Right forelimb (tissue), 1 donor: ENCODE data around the gene WDR62.
"Not testable (repeated sequence)": the region's sequence is repeated elsewhere in the genome, so short reads cannot be mapped to it uniquely, and the experiment has no call there.

ENCODE experiments used
- DNase-seq: peaks from one replicate; pipeline ENCODE4 v3.0.0-alpha.2; 2018

Gene WDR62

DNA sequence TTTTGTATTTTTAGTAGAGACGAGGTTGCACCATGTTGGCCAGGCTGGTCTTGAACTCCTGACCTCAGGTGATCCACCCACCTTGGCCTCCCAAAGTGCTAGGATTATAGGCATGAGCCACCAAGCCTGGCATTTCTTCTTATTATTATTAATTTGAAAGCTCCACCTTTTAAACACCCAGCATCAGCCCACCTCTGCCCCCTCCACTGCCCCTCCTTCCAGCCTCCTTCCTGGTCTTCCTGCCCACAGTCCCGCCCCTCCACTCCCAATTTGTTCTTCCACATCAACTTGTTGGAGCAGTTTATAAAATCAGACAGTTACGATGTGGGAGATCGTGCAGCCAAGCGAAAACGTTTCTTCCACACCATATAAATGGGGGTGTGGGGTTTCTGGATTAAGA, 14.2 kb upstream of the WDR62 start:
- no peak for DNase-seq

DNA sequence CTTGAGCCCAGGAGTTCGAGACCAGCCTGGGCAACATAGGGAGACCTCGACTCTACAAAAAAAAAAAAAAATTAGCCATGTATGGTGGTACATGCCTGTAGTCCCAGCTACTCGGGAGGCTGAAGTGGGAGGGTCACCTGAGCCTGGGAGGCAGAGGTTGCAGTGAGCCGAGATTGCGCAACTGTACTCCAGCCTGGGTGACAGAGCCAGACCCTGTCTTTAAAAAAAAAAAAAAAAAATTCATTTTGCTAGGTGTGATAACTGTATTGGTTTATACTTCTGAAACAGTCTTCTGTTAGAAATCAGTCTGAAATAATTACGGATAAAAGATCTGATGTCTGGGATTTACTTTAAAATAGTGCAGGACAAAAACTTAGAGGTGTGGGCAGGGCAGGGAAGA, 13.6 kb upstream of the WDR62 start:
- not testable (repeated sequence) for DNase-seq

DNA sequence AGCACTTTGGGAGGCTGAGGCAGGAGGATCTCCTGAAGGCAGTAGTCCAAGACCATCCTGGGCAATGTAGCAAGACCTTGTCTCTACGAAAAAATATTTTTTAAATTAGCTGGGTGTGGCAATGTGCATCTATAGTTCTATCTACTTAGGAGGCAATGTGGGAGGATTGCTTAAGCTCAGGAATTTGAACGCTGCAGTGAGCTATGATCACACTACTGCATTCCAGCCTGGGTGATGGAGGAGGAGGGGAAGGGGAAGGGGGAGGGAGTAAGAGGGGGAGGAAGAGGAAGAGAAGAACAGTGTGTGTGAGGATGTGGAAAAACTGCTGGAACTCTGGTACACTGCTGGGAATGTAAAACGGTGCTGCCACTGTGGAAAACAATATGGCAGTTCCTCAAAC, 12.9 kb upstream of the WDR62 start:
- no peak for DNase-seq

DNA sequence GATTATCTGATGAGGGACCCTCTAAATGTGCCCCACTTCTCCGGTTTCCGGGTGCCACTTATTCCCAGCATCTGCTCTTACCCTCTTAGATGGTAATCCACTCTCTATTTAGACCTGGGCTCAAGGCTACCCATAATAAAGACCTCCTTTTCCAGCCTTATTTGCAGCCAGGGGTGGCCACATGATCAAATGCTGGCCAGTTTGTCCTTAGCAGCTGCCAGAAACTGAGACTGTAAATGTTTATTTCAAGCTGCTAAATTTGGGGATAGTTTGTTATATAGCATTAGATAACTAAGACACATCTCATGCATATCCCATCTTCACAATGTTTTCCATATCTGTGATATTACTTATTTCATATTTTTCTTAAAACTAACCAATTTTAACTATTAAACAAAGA, 10.7 kb upstream of the WDR62 start:
- no peak for DNase-seq

DNA sequence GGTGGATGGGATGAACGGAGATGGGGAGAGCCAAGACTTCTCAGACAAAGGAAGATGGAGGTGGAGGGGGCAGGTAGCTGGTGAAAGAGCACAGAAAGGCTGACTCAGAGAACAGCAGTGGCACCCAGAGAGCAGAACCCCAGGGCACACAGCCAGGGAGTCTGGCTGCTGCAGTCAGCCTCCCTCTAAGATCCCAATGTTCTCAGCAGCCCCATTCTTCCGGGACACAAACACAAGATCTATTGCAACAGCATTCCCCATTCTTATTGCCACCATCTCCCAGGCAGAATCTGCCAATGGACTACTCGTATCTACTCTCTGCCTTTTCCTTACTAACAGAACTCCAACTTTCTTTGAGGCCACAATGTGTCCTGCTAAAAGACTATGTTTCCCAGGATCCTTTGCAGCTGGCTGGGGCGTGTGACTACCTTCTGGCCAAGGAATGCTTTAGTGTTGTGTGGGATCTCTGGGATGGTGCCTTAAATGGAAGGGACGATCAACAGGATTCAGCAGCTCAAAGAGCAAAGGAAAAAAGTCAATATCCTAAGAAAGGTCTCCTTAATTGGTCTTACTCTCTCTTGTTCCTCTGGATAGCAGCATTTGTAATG, 8.2 kb upstream of the WDR62 start:
- DNase-seq: no peak

DNA sequence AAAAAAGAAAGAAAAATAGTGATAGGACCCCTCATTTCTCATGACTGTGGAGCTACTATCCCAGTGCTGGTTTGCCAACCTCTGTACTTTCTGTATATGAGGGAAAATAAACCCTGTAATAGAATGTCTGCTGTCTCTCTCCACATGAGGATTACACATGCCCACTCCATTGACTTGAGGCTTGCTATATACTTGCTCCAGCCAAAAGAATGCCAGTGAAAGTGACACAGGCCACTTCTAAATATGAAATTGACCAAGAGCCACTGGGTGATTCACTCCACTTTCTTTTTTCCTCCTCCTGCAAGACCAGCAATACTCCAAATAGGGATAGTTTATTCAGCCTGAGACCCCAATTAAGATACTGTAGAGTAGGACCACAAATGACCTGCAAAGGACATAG, 6.9 kb upstream of the WDR62 start:
- DNase-seq: no peak

DNA sequence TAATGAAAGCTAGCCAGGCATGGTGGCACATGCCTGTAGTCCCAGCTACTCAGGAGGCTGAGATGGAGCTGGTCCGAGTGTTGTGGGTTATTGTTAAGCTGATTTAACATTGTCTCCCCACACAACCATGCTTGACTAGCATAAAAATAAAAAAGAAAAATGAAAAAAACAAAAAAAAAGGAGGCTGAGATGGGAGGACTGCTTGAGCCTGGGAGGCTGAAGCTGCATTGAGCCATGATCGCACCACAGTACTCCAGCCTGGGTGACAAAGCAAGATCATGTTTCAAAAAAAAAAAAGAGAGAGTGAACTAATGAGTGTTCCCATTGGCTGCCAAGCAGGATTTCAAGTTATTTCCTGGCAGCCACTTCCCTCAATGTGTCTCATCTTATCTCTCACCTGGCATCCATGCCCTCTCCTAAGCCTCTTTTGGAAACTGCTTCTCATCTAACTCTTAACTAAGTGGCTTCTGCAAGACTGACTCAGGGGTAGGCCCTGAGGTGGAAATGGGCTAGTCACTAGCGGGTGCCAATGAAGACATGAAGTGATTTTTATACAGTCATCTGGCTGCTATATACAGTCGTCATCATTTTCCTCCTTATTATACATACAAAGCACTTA, 5.5 kb upstream of the WDR62 start:
- DNase-seq: no peak

DNA sequence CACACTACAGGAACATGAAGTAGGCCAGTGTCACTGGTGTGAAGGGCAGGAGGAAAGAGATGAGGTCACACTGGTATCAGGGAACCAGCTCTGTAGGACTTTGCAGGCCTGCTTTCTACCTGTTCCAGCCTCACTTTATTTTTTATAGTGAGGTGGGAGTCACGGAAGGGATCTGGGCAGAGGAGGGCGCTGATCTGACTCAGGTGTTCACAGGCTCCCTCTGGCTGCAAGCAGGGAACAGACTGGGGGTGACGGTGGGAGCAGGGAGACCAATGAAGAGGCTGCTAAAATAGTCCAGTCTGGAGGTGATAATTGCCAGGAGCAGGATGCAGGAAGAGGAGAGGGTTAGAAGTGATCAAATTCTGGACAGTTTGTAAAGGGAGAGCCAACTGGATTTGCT, 3.5 kb upstream of the WDR62 start:
- DNase-seq: no peak

DNA sequence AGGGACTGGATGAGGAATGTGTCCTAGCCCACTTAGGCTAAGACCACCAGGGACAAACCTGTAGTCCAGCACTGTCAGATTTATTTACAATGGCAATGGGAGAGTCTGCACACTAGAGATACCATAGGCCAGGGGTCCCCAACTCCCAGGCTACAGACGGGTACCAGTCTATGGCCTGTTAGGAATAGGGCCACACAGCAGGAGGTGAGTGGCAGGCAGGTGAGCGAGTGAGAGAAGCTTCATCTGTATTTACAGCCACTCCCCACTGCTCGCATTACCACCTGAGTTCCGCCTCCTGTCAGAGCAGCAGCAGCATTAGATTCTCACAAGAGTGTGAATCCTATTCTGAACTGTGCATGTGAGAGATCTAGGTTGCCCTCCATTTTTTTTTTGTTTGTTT, 3.1 kb upstream of the WDR62 start:
- DNase-seq: no peak

DNA sequence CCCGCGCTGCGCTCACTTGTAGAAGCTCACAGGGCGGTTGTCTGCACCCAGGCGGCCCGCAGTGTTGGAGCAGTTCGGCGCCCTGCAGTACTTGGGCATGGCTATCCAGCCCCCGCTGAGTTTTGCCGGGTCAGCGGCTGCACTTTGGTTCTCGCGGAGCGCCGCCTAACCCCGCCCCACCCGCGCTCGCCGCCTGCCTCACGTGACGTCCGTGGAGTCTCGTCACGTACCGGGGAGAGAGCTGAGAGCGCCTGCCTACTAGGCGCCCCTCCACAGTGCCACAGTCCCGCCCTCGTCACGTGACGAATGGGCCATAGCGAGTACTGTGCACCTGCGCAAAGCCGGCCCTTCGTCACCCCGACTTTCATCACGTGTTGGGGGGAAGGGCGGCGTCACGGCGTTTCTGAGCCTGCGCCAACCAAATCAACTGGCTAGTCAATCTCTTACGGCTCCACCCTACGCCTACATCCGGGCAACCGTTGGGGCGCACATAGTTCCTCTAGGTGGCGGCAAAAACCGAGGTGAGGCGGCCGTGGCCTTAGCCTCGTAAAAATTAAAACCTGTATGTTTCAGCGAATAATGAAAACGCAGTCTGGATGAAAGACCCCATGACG, 471 bp upstream of the WDR62 start, which contains the start of gene THAP8:
THAP8 (minus strand) TSS at position 167 of the 614 bp plus-strand sequence; CDS start at position 99, 68 bp downstream.
- DNase-seq: peak; percentile 100

DNA sequence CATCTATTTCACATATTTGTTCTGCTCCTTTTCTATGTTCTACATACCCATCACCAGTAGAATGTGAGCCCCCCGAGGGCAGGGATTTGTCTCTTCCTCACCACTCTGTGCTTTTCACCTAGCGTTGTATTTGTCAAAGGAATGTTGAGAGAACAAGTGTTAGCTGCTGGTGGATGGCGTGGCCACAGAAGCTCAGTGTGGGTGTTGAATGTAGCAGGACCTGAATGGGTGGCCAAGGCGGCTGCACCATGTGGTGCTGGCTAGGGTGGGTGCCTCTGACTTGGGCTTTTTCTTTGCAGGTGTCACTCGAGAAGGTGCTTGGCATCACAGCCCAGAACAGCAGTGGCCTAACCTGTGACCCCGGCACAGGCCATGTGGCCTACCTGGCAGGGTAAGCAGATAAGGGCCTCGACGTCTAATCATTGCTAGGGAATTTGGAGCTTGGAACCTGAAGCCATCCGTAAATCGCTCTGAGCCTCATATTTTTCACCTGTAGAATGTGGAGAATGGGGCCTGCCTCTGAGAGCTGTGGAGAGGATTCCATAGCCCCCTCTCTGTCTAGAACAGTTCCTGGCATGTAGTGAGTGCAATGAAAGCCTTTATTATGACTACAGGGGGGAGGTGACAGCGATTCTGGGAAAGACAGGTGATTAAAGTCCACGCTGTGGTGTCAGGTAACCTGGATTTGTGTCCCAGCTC, 3.9 kb downstream of the WDR62 start:
- no peak for DNase-seq

DNA sequence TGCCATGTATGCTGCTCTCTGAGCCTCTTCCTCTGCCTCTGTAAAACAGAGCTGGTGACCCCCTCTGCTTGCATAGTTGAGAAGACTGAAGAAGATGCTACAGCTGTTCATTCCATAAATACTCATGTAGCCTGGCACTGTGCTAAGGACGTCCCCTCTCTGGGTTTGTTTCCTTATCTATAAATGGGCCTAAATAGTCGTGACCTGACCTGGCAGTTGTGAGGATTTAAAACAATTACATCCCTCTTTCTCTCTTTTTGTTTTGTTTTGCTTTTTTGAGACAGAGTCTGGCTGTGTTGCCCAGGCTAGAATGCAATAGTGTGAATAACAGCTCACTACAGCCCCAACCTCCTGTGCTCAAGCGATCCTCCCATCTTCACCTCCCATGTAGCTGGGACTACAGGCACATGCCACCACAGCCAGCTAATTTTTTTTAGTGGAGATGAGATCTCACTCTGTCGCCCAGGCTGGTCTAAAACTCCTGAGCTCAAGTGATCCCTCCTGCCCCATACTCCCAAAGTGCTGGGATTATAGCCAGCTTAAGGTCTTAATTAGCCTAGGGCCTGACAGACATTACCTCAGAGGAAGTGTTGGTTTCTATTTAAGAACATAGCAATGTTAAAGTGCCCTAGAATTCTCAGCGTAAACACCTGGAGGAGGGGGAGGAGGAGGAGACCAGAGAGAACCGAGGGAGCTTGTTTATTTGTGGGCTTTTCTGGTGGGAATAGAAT, 4.6 kb downstream of the WDR62 start:
- DNase-seq: no peak

DNA sequence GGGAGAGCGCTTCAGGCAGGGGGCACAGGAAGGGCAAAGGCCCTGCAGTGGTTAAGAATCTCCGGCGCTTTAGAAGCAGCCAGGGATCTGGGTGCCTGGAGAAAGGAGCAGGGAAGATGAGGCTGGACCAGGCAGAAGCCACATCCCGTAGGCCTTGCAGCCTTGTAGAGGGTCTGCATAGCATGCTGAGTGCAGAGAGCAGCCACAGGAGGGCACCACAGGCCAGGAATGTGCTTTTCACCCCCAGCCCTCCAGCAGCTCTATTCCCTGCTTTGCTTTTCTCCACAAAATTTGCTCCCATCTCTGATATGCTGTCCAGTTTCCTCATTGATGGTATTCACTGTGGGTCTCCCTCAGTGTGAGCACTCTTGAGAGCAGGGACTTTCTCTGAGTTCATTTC, 5.7 kb downstream of the WDR62 start:
- DNase-seq: no peak

DNA sequence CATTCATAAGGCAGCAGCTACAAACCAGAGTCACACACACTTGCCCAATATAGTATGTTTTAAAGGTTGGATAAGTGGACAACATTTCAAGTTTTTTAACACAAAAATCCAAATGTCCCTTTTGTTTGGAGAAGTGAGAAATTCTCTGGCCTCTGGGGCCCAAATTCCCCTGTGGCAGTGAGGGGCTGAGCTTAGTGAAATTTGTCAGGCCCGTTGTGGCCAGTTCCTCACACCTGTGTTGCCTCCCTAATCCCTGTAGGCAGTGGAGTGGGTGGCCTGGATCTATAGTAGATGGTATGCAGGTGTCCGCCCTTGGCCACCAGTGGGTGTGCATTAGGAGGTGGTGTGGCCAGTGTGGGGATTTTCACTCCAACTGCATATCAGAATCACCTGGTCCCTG, 6.7 kb downstream of the WDR62 start:
- DNase-seq: no peak

DNA sequence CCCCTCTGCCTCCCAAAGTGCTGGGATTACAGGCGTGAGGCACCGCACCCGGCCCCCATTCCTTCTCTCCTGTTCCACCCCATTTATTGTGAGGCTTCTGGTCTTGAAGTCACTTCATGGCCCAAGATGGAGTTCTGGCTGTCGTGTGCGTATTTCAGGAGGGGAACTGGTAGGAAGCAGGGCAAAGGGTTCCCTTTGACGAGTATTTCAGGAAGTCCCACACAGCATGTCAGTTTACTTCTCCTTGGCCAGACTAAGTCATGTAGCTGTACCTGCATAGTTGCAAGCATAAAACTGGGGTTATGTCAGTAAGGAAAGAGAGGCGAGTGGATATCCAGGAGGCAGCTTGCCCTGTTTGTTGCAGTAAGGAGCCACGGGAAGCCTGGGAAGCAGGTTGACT, 10.1 kb downstream of the WDR62 start:
- DNase-seq: no peak

DNA sequence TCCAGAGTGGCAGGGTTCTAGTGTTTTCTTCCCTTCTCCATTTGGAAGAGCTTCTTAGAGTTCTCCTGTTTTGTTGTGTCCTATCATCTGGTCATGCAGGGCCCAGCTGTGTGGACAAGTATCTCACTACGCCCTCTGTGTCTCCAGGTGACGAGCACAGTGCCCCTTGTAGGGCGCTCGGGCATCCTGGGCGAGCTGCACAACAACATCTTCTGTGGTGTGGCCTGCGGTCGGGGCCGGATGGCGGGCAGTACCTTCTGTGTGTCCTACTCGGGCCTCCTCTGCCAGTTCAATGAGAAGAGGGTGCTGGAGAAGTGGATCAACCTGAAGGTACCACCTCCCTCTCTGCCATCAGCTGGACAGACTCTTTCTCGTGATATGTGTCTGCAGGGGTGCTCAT, 13.0 kb downstream of the WDR62 start:
- no peak for DNase-seq

DNA sequence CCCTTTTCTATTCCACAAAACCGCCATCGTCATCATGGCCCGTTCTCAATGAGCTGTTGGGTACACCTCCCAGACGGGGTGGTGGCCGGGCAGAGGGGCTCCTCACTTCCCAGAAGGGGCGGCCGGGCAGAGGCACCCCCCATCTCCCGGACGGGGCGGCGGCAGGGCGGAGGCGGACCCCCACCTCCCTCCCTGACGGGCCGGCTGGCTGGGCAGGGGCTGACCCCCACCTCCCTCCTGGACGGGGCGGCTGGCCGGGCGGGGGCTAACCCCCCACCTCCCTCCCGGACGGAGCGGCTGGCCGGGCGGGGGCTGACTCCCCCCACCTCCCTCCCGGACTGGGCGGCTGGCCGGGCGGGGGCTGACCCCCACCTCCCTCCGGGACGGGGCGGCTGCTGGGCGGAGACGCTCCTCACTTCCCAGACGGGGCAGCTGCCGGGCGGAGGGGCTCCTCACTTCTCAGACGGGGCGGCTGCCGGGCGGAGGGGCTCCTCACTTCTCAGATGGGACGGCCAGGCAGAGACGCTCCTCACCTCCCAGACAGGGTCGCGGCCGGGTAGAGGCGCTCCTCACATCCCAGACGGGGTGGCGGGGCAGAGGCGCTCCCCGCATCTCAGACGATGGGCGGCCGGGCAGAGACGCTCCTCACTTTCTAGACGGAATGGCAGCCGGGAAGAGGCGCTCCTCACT, 14.3 kb downstream of the WDR62 start:
- not testable (repeated sequence) for DNase-seq

DNA sequence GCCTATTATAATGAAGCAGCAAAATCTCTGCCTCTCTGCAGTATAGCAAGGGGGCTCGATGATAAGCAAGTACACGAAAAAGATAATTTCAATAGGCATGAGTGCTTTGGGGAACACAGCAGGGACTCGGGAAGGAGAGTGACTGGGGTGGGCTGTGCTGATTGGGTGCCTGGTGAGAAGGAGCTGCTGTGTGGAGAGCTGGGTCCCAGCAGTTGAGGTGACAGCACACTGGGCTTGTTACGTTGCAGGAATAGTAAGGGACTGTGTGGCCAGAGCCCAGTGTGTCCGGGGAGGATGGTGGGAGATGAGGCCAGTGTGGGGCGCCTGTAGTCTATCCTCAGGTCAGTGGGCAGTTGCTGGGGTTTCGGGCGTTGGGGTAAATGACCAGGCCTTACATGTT, 17.4 kb downstream of the WDR62 start:
- DNase-seq: no peak

DNA sequence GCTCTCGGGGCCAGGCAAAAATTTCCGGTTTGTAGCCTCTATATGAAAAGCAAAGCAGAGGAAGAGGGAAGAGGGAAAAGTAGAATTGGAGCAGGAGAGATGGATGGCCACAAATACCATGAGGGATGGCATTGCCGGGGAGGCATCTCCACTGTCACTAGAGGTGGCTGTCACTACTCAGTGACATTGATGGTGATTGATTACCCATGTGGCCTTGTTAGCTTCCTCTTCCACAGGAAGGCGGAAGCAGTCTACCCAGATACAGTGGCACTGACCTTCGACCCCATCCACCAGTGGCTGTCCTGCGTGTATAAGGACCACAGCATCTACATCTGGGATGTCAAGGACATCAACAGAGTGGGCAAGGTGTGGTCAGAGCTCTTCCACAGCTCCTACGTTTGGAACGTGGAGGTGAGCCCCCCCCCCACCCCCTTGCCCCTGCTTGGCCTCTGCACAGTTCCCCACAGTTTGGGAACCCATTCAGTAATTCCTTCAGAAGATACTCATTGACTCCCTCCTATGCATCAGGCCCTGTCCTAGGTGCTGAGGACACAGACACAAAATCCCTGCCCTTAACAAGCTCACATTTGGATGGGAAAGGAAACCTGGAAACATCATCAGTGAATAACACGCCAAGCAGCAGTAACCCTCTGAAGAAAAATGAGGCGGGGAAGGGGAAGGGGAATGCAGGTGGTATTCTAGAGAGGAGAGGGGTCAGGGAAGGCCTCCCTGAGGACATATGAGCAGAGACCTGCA, 18.6 kb downstream of the WDR62 start:
- DNase-seq: no peak

DNA sequence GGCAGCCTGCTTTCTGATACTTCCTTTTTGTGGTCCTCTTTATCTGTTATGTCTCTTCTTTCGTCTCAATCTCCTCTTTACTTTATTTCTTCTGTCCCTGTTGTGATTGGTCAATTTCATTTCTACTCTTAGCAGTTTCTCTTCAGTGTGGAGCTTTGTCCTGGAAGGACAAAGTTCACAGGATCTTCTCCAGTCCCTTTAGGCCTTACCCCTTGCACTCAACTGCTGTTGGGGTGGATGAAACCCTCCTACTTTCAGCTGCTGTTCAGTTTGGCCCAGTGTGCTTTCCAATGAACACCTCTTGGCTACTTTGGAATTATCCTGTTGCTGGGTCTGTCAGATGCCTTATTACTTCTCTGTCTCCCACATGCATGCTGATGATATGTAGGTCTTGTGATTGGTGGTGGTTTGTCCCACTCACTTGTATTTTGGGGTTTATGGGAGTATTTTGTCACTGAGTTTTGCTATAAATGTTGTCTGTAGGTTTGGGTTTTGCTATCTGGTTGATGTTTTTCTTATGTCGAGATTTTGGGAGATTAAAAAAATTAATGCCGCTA, 24.8 kb downstream of the WDR62 start:
- no peak for DNase-seq

DNA sequence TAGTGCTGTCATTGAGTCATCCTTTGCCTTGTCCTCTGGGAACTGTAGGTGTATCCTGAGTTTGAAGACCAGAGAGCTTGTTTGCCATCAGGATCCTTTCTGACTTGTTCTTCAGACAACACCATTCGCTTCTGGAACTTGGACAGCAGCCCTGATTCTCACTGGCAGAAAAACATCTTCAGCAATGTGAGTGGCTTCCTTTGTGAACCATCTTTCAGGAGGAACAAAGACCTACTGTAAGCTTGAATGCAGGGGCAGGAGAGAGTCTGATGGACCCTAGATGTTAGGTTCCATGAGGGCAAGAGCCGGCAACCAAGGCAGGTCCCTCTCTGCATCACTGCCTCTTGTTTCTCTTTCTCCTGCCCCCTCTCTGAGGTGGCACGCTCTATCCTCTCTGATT, 26.7 kb downstream of the WDR62 start:
- DNase-seq: no peak

DNA sequence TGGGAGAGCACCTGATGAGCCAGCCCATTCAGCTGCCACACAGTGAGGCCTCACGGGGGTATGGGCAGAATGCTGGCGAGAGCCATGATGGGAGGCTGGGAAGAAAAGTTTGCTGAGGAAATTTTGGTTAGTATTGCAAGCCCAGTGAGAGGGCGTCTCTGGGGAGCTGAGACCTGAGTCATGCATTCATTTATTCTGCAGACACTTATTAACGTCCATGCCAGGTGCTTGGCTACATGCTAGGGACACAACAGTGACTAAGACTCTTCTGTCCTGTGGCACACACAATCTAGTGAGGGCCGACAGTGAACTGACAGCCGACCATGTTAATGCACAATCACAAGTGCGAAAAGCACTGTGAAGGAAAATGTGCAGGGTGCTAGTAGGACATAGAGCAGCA, 27.2 kb downstream of the WDR62 start:
- DNase-seq: no peak
